Esophagus squamous epithelium (tissue), 4 donors: Measurements from ENCODE around the gene HS3ST3B1.

Experiments used
- CTCF ChIP-seq, 6 experiments: fragments of 450-650 bp in 4 of 6; fragments of 200-600 bp in 2 of 6; sonication (generic) in 2 of 6; IDR thresholded peaks; one replicate each; pipeline ENCODE4 v1.5.1; 2016 to 2019; ENCODE audit warnings: antibody characterized with exemption in 6 of 6, mild to moderate bottlenecking in 4 of 6, moderate library complexity in 4 of 6
- POLR2A ChIP-seq, 4 donors: fragments of 450-650 bp; IDR thresholded peaks; one replicate each; pipeline ENCODE4 v1.6.1; 2017; ENCODE audit warnings: antibody characterized with exemption in 4 of 4, mild to moderate bottlenecking in 4 of 4, moderate library complexity in 3 of 4

DNA sequence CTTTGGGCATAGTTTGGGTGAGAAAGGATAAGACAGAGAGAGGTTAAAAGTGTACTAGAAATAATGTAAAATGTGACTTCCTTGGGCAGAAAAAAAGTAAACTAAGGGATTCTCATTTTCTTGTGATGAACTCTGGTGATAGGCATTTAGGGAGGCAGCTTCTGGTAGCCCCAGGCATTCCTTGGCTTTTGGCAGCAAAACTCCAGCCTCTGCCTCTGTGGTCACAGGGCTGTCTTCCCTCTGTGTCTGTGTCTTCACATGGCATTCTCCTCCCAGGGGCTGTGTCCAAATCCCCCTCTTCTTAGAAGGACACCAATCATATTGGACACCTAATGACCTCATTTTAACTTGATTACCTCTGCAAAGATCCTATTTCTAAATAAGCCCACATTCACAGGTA is 54.7 kb downstream of the HS3ST3B1 start:
- no peak for TF ChIP-seq POLR2A (IDR thresholded peaks at IDR 0.05)
- TF ChIP-seq CTCF (IDR thresholded peaks at IDR 0.05): no peak
